GM15510 (cell line): ENCODE results near the gene FSTL4.

Experiments
- POLR2A ChIP-seq: IDR thresholded peaks from 3 replicates; pipeline ENCODE4 v1.6.1; 2011; ENCODE audit warnings: borderline replicate concordance; ENCODE audit not compliant: insufficient read length; ENCODE audit errors: extremely low read depth

FSTL4 gene

DNA sequence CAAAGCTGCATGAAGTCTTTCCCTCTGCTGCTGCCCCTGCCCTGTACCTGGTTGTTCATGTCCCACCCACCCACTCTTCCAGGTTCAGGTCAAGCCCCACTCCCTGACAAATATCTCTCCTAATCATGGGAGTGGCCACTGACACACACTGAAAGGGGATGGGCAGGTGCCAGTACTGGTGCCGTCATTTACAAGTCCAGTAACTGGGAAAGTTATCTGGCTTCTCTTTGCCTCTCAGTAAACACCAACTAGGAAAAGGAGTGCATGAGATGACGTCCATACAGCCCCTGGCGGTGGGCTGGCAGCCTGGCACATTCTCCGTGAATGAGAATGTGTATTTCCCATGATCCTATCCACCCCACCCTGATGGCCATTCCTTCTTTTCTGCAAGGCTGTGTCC lies 225.2 kb downstream of the FSTL4 start:
- TF ChIP-seq POLR2A: no peak

DNA sequence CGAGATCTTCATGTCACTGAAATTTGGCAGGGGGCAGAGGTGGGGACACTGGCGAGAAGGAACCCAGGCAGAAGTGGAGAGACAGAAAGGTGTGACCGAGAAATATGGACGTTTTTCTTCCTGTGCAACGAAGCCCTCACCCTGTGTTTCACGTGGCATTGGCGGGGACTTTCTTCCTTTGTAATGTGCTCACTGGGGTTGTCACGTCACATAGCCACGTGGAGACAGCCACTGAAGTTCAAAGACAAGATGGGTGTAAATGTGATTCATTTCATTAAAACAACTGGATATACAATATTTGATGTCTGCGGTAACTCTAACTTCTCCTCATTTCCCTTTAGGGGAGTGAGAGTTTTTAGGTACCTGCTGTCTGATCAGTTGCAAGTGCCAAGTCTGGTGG lies 225.7 kb downstream of the FSTL4 start:
- TF ChIP-seq POLR2A: no peak

DNA sequence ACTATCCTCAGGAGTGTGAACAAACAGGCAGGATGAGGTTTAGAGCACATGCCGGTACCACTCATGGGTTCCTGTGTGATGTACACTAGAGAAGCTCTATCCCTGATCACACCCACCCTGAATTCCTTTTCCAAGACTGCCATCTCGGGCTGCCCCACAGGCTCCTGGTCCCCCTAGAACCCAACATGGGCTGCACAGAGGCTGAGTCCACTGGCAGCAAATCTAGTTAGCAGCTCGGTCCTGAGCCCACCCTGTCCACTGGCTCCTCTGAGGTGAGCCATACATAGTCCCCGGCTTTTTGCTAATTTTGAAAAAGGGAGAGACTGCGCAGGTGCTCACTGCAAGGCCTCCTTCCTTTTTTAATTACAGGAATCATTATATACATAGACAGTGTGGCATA lies 227.0 kb downstream of the FSTL4 start:
- TF ChIP-seq POLR2A: no peak

DNA sequence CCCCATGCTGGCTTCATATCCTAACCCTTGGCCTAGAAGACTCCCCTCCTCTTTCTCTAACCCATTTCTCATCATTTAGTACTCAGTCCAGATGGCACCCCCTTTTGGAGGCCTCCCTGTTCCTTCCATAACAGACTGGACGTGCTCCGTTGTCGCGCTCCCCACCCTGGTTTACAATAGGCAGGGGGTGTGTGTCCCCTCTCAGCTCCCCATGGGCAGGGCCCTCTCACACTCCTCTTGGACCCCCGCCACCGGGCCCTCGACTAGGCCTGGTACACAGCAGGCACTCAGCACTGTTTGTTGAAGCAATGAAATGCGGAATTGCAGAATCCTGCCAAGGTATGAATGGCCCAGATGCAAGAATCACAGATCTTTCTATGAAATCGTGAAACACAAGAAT lies 227.4 kb downstream of the FSTL4 start:
- no peak for TF ChIP-seq POLR2A

DNA sequence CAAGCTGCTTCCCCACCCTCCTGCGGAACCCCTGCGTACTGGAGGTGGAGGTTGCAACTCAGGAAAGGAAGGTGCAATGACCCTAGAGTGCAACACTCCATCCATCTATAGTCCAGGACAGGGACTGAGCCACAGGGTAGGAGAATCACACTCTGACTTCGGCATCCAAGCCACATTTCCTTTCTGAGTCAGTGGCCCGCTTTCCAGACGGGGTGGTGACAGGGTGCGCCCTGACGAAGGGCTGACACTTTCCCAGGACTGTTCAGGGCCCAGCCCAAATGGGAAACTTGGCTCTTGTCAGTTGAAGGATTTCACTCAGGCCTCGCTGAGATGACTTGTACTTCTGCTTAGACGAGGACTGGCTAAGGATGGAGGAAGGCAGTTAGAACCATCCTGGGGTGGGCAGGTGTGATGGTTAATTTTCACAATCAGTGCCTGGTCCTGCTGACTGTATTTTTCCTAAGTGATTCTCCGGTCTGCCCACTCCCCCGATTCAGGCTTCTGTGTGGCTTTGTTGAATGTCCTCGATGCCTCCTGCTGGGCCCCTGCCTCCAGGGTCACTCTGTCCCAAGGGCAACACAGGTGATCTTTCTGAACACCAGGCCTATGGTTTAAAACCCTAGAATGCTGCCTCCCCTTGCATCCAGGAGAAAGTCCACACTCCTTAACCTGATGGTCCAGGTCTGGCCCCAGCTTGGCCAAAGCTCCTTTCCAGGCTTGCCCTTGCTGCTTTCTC lies 228.1 kb downstream of the FSTL4 start:
- TF ChIP-seq POLR2A: no peak

DNA sequence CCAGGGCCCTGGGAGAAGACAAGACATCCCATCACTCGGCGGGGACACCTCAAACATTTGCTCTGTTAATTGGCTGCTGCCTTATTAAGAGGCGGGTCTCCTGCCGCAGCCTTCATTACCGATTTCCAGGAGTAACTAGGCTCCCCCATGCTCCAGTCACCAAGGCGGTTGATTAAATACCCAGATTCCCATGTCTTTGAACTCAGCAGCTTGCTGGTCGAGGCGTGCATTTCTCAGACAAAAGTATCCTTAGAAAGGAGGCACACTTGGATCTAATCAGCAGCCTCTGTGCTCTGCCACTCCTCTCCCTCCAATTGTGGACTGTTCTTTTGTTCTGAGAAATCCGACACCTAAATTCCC lies 228.8 kb downstream of the FSTL4 start:
- no peak for TF ChIP-seq POLR2A

DNA sequence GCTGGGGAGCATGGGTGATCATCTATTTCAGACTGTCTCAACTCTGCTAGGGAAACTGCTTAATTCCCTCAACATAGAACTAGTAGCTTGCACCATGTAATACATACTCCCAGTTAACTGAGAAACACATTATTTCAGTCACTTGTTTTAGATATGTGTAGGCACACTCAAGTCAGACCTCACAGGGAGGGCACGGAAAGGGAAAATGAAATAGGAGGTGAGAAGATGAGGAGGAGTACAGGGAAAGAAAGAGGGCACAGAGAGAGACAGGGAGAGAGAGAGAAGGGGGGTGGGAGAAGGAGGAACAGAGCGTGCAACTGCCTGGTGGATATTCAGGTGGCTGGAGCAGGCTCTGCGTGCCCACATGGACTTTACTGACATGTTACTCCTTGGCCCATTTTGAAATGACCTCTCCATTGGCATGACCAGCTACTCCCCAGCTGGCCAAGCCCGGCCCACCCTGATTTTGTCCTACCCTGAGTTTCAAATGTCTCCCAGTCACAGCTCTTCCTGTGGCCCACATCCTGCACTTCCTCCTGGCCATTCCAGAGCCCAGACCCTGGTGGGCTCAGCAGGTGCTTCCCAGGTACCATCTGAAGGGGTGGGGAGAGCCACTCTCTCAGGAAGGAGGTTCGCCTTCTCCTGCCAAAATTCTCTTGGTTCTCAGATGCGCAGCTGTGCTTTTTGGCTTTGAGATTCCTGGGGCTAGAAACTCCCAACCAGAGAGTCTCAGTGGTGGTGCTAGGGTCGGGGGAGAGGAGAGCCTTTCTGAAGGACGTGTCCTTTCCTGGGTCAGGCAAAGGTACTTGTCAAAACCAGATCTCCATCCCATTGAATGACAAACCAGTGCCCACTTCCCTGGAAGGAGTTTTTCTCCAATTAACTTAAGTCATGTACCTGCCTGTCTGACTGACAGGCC lies 229.4 kb downstream of the FSTL4 start:
- no peak for TF ChIP-seq POLR2A

DNA sequence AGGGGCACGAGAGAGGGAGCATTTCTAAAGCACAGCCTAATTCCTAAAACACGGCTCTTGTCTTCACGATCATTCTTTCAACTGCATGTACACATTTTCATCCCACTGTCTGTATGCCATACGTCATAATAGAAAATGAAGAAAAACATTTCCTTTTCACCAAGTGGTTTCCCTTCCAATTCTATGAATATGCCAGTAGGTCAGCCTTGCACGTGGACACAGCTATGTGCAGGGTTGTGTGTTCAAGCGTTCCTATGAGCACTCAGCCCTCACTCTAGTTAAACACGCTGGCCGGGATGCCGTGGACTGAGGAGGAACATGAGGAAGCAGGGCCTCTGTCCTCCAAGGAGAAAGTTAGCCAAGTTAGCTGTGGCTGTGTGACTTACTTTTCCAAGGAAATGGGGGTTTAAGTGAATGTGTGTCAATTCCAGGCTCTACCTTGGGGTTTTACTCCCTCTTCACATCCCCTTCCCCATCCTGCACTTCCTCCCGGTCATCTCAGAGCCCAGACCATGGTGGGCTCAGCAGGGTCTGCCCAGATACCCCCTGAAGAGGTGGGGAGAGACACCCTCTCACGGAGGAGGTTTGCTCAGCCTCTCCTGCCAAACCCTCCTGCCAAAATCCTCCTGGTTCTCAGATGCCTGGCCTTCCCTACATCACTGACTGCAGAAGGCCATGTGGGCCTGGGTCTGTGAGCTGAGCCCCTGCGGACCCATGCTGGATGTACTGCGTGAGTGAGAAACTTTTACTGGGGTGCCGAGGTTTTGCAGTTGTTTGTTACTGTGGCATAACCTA lies 230.6 kb downstream of the FSTL4 start:
- no peak for TF ChIP-seq POLR2A

DNA sequence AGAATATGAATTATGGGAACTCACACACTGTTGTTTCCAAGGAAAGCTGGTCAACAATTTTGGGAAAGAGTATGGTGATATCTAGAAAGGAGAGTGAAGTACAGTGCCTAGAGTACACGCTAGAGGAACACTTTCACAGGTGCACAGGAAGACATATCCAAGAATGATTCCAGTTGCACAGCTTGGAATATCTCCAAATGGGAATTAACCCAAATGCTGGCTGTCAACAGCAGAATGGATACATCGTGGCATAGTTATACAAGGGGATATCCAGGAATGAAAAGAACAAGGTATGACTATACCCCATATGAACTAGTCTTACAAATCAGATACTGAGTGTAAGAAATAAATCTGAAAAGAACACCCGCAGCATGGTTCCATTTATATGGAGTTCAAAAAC lies 231.3 kb downstream of the FSTL4 start:
- no peak for TF ChIP-seq POLR2A

DNA sequence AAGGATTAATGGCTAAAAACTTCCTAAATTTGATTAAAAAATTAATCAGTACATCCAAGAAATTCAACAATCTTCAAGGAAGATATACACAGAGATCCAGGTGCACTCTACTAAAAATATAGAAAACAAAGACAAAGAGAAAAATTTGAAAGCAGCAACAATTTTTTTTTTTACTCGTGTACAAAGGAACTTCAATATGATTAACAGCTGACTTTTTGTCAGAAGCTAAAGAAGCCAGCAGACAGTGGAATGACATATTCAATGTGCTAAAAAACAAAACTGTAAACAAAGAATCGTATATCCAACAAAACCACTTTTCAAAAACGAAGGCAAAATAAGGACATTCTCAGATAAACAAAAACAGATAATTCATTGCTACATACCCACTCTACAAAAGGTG lies 234.6 kb downstream of the FSTL4 start:
- no peak for TF ChIP-seq POLR2A

DNA sequence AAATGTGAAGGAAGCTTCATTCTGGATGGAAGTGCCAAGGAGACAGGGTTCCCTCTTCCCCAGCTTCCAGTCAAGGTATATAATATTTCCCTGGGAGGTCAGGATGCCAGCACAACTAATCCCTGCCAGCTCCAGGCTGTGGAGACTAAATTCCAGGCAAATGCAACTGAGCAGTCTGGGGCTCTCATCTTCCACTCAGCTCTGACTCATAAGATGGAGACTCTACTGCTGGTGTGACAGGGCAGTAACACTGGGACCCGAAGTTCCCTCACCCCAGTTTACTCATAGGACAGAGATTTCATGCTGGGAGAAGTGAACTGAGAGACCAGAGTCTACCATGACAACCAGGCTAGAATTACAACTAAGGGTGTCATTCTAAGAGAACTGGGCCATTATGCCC lies 235.4 kb downstream of the FSTL4 start:
- TF ChIP-seq POLR2A: no peak

DNA sequence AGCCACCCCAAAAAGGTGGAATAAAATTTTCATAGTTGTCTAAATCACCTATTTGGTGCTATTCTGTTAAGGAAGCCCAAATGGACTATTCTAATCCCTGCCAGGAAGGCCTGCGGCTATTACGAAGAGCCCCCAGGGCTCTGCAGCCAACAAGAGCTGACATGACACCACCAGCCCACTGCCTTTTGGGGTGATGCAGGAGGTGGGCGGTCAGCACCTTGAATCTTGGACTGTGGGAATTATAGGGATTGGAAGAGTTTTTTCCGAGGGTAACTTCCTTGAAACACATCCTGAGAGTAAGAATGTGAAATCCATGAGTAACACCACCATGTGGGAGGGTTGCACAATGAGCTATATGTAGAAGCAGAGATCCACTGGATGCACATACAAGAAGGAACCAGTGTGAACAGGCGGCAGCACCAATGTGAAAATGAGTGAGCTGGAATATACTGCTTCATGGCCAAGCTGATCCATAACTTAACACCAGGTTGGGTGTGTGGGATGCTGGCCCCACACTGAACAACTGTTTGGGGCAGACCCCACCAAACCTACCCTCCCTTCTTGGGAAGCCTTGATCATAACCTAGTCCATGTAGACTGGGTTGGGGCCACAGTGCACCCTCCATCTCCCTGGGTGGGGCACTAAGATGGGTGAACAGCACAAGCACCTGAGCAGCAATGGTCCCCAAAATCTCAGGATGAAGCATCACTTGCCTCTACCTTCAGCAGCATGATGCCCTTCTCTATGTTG lies 239.0 kb downstream of the FSTL4 start:
- TF ChIP-seq POLR2A: no peak

DNA sequence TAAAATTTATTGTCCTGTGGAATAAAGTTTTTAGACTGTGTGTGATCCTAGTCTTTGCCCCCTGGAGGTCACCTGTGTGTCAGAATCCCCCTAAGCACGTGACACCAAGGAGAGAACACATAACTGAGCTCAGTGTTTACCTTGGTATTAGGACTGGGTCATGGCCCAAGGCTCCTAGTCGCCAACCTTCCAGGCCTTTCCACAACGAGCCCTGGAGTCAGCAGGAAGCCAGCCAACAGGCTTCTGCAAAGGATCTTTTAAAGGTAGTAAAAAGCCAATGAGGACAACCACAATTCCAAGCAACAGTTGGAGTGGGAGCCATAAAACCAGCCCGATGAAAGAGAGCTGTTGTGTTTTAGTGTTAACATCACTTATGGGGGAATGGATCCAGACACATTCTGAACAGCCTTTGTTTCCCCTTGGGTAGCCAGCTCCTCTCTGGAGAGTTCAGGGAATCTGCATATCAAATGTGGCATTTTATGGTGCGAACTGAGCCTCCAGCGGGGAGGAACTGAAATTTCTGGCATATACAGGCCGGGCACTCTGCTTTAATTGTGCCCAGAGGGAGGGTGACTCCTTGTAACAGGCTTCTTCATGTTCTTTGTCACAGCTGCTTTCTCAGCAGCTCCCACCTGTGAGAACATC lies 239.9 kb downstream of the FSTL4 start:
- no peak for TF ChIP-seq POLR2A

DNA sequence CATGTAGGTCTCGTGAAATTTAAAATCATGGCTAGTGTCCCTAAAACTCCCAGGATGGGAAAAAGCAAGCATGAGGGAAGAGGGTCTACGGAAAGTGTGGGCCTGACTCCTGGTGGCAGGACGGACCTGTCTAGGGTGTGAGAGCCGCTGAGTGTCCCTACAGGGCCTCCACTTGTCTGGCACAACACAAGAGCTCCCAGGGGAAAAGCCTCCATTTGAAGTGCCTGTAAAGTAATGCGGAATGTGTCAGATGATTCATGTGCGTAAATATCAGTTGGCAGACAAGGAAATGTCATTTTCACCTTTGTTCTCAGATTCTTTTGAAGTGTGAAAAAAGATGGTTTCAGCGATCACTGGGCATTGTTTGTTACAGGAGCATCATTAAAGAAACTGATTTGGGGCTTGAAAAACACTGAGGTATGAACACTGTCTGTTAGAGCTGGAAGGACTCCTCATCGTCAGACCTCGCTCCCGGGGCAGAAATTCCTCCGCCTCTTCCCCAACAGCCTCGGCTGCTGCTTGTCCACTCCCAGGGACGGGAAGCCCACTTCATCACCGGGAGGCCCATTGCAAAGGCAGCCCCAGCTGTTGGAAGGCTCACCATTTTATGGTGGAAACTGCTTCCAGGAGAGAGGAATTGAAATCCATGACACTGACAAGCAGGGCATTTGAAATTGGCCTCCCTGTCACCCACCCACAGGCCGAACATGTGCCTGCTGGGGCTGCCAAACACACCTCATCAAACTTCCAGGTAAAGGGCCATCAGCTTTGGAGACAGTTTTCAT lies 240.8 kb downstream of the FSTL4 start:
- TF ChIP-seq POLR2A: no peak

DNA sequence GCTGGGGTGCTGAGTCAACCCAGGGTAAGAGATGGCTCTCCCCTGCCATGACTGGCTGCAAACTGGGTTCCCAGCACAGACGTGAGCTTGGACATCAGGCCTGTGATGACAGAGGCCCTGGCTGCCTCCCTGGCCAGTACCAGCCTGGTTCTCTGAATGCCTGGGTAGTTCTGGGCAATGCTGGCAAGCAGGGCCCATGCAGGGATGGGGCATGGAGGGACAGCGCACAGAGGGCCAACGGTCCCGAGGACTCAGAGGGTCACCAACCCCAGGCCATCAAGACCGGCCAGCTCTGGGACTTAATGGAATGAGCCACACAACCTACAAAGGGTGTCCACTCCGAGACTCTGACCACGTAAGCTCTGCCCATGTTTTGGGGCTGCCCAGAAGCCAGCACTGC lies 241.4 kb downstream of the FSTL4 start:
- TF ChIP-seq POLR2A: no peak
